NCI-H82 (cell line): ENCODE measurements around the gene EBNA1BP2.

Experiments used
- DNase-seq: peaks from one replicate; lab custom pipeline; 2025; lab: John Stamatoyannopoulos, UW

Gene EBNA1BP2

GRCh38 chr1:43119928-43120586, 52.0 kb downstream of the EBNA1BP2 start:
- peak; percentile 49 for DNase-seq
